Caco-2 (cell line): Measurements from ENCODE around the gene ADARB2. TPM values are rescaled to one million over a fixed set of nuclear protein-coding genes. Genes with fewer than 3 reads are reported as not detected.

Experiments used
- BruUV-seq: library from RNA; stranded (reverse); fragments of 400-500 nt; replicated peaks from 2 replicates; lab custom pipeline; 2021; lab: Mats Ljungman, UMichigan
- CTCF ChIA-PET: fragments of 300-600 bp; sonication (Branson Sonifier 250); formaldehyde crosslinking; loops from one replicate; lab custom pipeline; 2022; ENCODE audit warnings: antibody characterized with exemption; lab: Charles Lee
- POLR2A ChIA-PET: fragments of 300-600 bp; sonication (Branson Sonifier 250); formaldehyde crosslinking; loops from one replicate; lab custom pipeline; 2022; ENCODE audit warnings: antibody characterized with exemption; lab: Charles Lee
- DNase-seq, 2 experiments: peaks; one replicate each; pipeline versions ENCODE4 v3.0.0 to v3.0.0-alpha.2; 2020 to 2022
- H3K27me3 ChIP-seq: replicated peaks from 2 replicates; pipeline ENCODE4 v1.6.0; 2011; ENCODE audit warnings: low read length; ENCODE audit not compliant: control insufficient read depth, insufficient read depth
- H3K36me3 ChIP-seq: 2 replicates; pipeline ENCODE4 v1.5.1; 2011; ENCODE audit warnings: low read length; ENCODE audit not compliant: control insufficient read depth, insufficient read depth
- H3K4me1 ChIP-seq: fragments of 250-450 bp; sonication (Bioruptor Pico); 2 replicates; pipeline ENCODE4 v1.5.1; 2020; ENCODE audit warnings: mild to moderate bottlenecking
- H3K4me3 ChIP-seq: 2 replicates; pipeline ENCODE4 v1.5.1; 2011; ENCODE audit warnings: low read depth, mild to moderate bottlenecking, control low read depth, low read length
- H3K9me3 ChIP-seq: fragments of 250-450 bp; sonication (Bioruptor Pico); 2 replicates; pipeline ENCODE4 v1.5.1; 2020; ENCODE audit warnings: mild to moderate bottlenecking, moderate library complexity
- H3K27ac Mint-ChIP-seq: one replicate; pipeline ENCODE4 v1.8.0; 2022; ENCODE audit warnings: mixed read lengths; ENCODE audit not compliant: unreplicated experiment
- H3K27me3 Mint-ChIP-seq: one replicate; pipeline ENCODE4 v1.8.0; 2022; ENCODE audit warnings: mixed read lengths; ENCODE audit not compliant: insufficient read depth, unreplicated experiment
- H3K36me3 Mint-ChIP-seq: one replicate; pipeline ENCODE4 v1.8.0; 2022; ENCODE audit warnings: mild to moderate bottlenecking, mixed read lengths; ENCODE audit not compliant: insufficient read depth, unreplicated experiment
- H3K4me1 Mint-ChIP-seq: one replicate; pipeline ENCODE4 v1.8.0; 2022; ENCODE audit warnings: low read depth, mixed read lengths; ENCODE audit not compliant: unreplicated experiment
- H3K4me3 Mint-ChIP-seq: one replicate; pipeline ENCODE4 v1.8.0; 2022; ENCODE audit warnings: mild to moderate bottlenecking, moderate library complexity, mixed read lengths; ENCODE audit not compliant: unreplicated experiment
- H3K9me3 Mint-ChIP-seq: one replicate; pipeline ENCODE4 v1.8.0; 2022; ENCODE audit warnings: mixed read lengths; ENCODE audit not compliant: unreplicated experiment
- CTCF ChIP-seq, 2 experiments: fragments of 200-600 bp in 1 of 2; IDR thresholded peaks; 1 replicate in 1 of 2; 2 replicates in 1 of 2; pipeline versions ENCODE4 v1.5.1 to v1.8.0; 2011 to 2022; ENCODE audit warnings: antibody characterized with exemption in 1 of 2, control low read depth in 1 of 2, inconsistent platforms in 1 of 2, low read depth in 1 of 2, low read length in 1 of 2, mild to moderate bottlenecking in 1 of 2, moderate library complexity in 1 of 2; ENCODE audit not compliant: insufficient read depth in 1 of 2, severe bottlenecking in 1 of 2, unreplicated experiment in 1 of 2
- intact Hi-C: fragments of 100-400 bp; cut with micrococcal nuclease; formaldehyde crosslinking; loops from one replicate; pipeline ENCODE4 v1.10.0; 2022; ENCODE audit not compliant: unreplicated experiment
- total RNA-seq: library from RNA; stranded (reverse); gene quantifications from 2 replicates; pipeline ENCODE4 v1.2.3, GENCODE V29; 2022

Gene ADARB2
- total RNA-seq, 1 experiment from 2014 or later: 0.27 TPM

GRCh38 chr10:1598393-1599153 is 138.8 kb downstream of the ADARB2 start:
- TF ChIP-seq CTCF (IDR thresholded peaks at IDR 0.05; ENCODE audit: insufficient read depth in 1 of 2, low read depth in 1 of 2, low read length in 1 of 2, severe bottlenecking in 1 of 2, unreplicated experiment in 1 of 2): no peak
- no peak overlapping the region for H3K27ac Mint-ChIP-seq
- no peak for DNase-seq
- no peaks in the 10 kb centered on the region for H3K4me1 ChIP-seq
- no peaks in the 10 kb centered on the region for H3K36me3 Mint-ChIP-seq
- H3K36me3 ChIP-seq: no peaks in the 10 kb centered on the region
- no peaks in the 10 kb centered on the region for H3K27me3 ChIP-seq
- no peaks in the 10 kb centered on the region for H3K9me3 Mint-ChIP-seq
- H3K27me3 Mint-ChIP-seq: peaks cover 23% of the 10 kb centered on the region
- 0 out of 2 replicates have a peak, but pooled peaks cover 3% of the 10 kb centered on the region for H3K9me3 ChIP-seq
- BruUV-seq: no TSS peak
- H3K4me3 ChIP-seq: no peak overlapping the region
- no peaks in the 10 kb centered on the region for H3K4me1 Mint-ChIP-seq
- intact Hi-C loops: no loop called here
- no peak overlapping the region for H3K4me3 Mint-ChIP-seq
- POLR2A ChIA-PET: no interaction called here
- CTCF ChIA-PET: no interaction called here

GRCh38 chr10:1597370-1598146 is 139.8 kb downstream of the ADARB2 start:
- H3K27ac Mint-ChIP-seq: no peak overlapping the region
- H3K27me3 Mint-ChIP-seq: peaks cover 19% of the 10 kb centered on the region
- no TSS peak for BruUV-seq
- POLR2A ChIA-PET: no interaction called here
- no peaks in the 10 kb centered on the region for H3K9me3 Mint-ChIP-seq
- CTCF ChIA-PET: no interaction called here
- no peak overlapping the region for H3K4me3 Mint-ChIP-seq
- H3K4me1 ChIP-seq: no peaks in the 10 kb centered on the region
- no peak for DNase-seq
- intact Hi-C loops: no loop called here
- no peaks in the 10 kb centered on the region for H3K27me3 ChIP-seq
- no peaks in the 10 kb centered on the region for H3K4me1 Mint-ChIP-seq
- H3K9me3 ChIP-seq: 0 out of 2 replicates have a peak, but pooled peaks cover 3% of the 10 kb centered on the region
- no peaks in the 10 kb centered on the region for H3K36me3 ChIP-seq
- no peaks in the 10 kb centered on the region for H3K36me3 Mint-ChIP-seq
- TF ChIP-seq CTCF (IDR thresholded peaks at IDR 0.05; ENCODE audit: insufficient read depth in 1 of 2, low read depth in 1 of 2, low read length in 1 of 2, severe bottlenecking in 1 of 2, unreplicated experiment in 1 of 2): no peak
- H3K4me3 ChIP-seq: no peak overlapping the region

DNA sequence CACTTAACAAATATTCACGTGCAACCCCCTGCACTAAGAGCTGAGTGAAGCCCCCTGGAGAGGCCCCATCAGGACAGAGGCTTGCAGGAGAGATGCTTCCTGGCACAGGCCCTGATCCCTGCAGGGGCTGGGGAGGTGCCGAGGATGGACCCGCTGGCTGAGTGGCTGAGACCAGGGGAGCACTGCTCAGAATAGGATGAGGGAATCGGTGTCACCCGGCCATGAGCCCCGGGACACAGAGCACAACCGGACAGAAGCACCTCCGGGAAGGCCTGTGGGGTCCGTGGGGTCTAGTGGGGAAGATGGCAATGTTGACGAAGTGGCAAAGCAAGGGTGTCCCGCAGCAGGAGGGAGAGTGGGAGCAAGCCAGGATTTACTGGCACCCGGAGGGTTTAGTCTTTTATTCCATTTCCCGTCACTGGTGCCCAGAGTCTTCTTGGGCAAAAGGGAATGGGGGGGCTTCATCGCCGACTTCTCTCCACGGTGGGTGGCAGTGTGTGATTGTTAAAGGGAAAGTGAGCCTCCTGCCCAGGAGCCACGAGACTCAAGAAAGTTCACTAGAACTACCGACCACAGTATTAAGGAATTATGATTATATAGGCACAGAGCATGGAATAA is 140.7 kb downstream of the ADARB2 start:
- Mint-ChIP-seq H3K36me3 (no peaks in the 10 kb centered on the region), H3K27ac (no peak overlapping the region), H3K9me3 (no peaks in the 10 kb centered on the region), H3K27me3 (peaks cover 21% of the 10 kb centered on the region), H3K4me3 (no peak overlapping the region), H3K4me1 (no peaks in the 10 kb centered on the region)
- intact Hi-C loops: no loop called here
- ChIA-PET CTCF (no interaction called here), POLR2A (no interaction called here)
- no peaks in the 10 kb centered on the region for H3K27me3 ChIP-seq
- 0 out of 2 replicates have a peak, but pooled peaks cover 3% of the 10 kb centered on the region for H3K9me3 ChIP-seq
- H3K4me3 ChIP-seq: no peak overlapping the region
- H3K4me1 ChIP-seq: no peaks in the 10 kb centered on the region
- TF ChIP-seq CTCF (IDR thresholded peaks at IDR 0.05; ENCODE audit: insufficient read depth in 1 of 2, low read depth in 1 of 2, low read length in 1 of 2, severe bottlenecking in 1 of 2, unreplicated experiment in 1 of 2): no peak
- BruUV-seq: no TSS peak
- no peaks in the 10 kb centered on the region for H3K36me3 ChIP-seq
- DNase-seq: no peak
